Effector memory CD4-positive, alpha-beta T cell (primary cell): Measurements from ENCODE around the gene SNAI3.

Source experiments
- DNase-seq, 3 donors: peaks; one replicate each; pipeline ENCODE4 v3.0.0-alpha.2; 2020
- H3K27ac ChIP-seq: 2 replicates; pipeline ENCODE4 v1.7.0; 2013; ENCODE audit warnings: mild to moderate bottlenecking, low read length, moderate library complexity; ENCODE audit not compliant: insufficient read depth, poor library complexity, severe bottlenecking
- H3K27me3 ChIP-seq: replicated peaks from 2 replicates; pipeline ENCODE4 v1.7.0; 2013; ENCODE audit warnings: mild to moderate bottlenecking, low read length; ENCODE audit not compliant: insufficient read depth, control insufficient read depth, poor library complexity, severe bottlenecking
- H3K36me3 ChIP-seq: 2 replicates; pipeline ENCODE4 v1.7.0; 2013; ENCODE audit warnings: mild to moderate bottlenecking, low read length, moderate library complexity; ENCODE audit not compliant: control insufficient read depth, insufficient read depth
- H3K4me1 ChIP-seq: 2 replicates; pipeline ENCODE4 v1.7.0; 2013; ENCODE audit warnings: low read length, mild to moderate bottlenecking; ENCODE audit not compliant: control insufficient read depth, insufficient read depth, poor library complexity, severe bottlenecking
- H3K4me3 ChIP-seq: 2 replicates; pipeline ENCODE4 v1.7.0; 2013; ENCODE audit warnings: low read length, low read depth, mild to moderate bottlenecking; ENCODE audit not compliant: insufficient read depth, poor library complexity, severe bottlenecking
- H3K9me3 ChIP-seq: 2 replicates; pipeline ENCODE4 v1.7.0; 2013; ENCODE audit warnings: mild to moderate bottlenecking, low read length, moderate library complexity; ENCODE audit not compliant: control insufficient read depth

Gene SNAI3

DNA sequence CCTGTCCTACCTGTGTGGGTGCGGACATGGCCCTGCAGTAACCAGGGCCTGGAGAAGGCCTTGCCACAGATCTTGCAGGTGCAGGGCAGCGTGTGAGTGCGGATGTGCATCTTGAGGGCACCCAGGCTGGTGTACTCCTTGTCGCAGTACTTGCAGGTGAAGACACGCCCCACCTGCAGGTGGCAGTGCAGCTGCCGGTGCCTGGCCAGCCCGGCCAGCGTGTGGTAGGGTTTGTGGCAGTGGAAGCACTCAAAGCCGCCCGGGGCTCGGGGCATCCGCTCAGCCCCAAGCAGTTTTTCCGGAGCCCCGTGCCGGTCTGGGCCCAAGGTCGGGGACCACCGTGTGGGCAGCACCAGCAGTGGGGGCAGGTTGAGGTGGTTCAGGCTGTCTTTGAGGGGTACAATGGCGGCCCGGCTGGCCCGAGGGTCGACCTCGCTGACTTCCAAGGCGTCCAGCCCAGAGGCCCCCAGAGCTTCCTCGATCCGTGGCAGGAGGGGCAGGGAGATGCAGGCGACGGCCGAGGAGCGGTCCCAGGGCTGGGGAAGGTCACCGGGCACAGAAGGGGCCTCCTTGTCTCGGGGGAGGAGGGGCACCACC, 5.1 kb downstream of the SNAI3 start:
- no peak for DNase-seq
- Histone ChIP-seq H3K27me3 (no peaks in the 10 kb centered on the region), H3K4me1 (peaks cover 36% of the 10 kb centered on the region), H3K27ac (peak overlapping the region; percentile 45), H3K36me3 (peaks cover 43% of the 10 kb centered on the region), H3K4me3 (peak overlapping the region; percentile 18), H3K9me3 (no peaks in the 10 kb centered on the region)

DNA sequence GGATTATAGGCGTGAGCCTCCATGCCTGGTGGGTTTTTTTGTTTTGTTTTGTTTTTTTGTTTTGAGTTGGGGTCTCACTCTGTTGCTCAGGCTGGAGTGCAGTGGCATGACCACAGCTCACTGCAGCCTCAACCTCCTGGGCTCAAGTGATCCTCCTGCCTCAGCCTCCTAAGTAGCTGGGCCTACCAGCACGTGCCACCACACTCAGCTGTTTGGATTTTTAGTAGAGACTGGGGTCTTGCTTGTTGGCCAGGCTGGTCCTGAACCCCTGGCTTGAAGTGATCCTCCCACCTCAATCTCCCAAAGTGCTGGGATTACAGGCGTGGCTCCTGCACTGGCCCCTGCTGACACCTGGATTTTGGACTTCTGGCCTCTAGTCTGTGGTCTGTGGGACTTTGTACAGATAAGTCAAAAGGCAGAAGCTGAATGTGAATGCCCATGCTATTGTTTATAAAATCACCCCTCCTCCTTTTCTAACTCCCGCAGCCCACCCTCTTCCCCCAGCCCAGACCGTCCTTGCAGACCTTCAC, 5.7 kb downstream of the SNAI3 start:
- peaks cover 43% of the 10 kb centered on the region for H3K36me3 ChIP-seq
- no peak overlapping the region for H3K4me3 ChIP-seq
- DNase-seq, result no peak
- H3K9me3 ChIP-seq, result no peaks in the 10 kb centered on the region
- H3K27me3 ChIP-seq, result no peaks in the 10 kb centered on the region
- no peak overlapping the region for H3K27ac ChIP-seq
- peaks cover 34% of the 10 kb centered on the region for H3K4me1 ChIP-seq

DNA sequence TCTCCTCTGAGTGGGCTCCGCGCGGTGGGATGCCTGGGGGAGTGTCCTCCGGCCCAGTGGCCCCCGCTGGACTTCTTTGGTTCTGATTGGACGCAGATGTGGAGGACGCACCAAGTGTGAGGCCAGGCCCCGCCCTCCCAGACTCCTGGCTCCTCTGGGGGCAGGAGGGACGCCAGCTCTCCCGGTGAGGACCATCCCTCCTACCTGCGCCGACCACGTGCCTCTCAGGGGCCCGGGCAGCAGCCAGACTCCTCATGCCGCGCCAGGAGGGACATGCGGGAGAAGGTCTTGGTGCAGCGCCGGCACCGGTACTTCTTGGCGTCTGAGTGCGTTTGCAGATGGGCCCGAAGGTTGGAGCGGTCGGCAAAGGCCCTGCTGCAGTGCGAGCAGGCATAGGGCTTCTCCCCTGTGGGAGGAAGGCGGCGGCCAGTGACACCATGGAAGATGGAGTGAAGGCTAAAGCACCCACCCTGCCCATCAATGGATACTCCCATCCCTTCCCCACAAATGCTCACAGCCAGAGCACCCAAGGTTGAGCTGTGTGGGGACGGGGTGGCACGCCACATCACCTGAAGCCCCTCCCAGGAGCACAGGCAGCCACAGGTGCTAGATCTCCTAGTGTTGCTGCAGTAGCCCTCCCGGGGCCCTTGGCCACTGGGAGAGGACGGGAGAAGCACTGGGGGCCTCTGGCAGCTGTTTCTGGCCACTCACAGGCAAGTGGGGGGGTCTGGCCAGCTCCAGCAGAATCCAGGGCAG, 7.9 kb downstream of the SNAI3 start:
- no peaks in the 10 kb centered on the region for H3K27me3 ChIP-seq
- no peak for DNase-seq
- no peaks in the 10 kb centered on the region for H3K9me3 ChIP-seq
- peaks cover 20% of the 10 kb centered on the region for H3K4me1 ChIP-seq
- peaks cover 39% of the 10 kb centered on the region for H3K36me3 ChIP-seq
- H3K4me3 ChIP-seq, result no peak overlapping the region
- H3K27ac ChIP-seq, result no peak overlapping the region

DNA sequence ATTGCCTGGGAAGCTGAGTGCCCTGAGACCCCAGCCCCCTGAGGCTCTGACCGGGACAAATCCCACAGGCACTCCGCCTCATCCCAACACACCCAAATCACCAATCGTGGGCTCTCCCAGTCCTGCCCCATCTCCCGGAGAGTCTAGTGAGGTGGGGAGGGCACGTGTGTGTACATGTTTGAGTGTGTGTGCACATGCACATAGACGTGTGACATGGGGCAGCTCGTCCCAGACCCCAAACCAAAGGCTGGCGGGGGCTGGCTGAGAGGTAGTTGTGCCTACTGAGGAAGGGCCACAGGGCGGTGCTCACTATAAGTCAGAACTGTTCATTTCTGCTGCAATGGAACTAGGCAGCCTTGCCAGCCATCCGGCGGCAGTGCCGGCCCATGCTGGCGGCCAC, 8.6 kb downstream of the SNAI3 start:
- H3K27me3 ChIP-seq, result no peaks in the 10 kb centered on the region
- H3K4me1 ChIP-seq, result peaks cover 20% of the 10 kb centered on the region
- no peak overlapping the region for H3K4me3 ChIP-seq
- peaks cover 39% of the 10 kb centered on the region for H3K36me3 ChIP-seq
- H3K27ac ChIP-seq, result no peak overlapping the region
- no peak for DNase-seq
- no peaks in the 10 kb centered on the region for H3K9me3 ChIP-seq

GRCh38 chr16:88676502-88677242, 9.6 kb downstream of the SNAI3 start:
- Histone ChIP-seq H3K4me3 (no peak overlapping the region), H3K27ac (no peak overlapping the region), H3K27me3 (no peaks in the 10 kb centered on the region), H3K4me1 (peaks cover 12% of the 10 kb centered on the region), H3K9me3 (no peaks in the 10 kb centered on the region), H3K36me3 (peaks cover 39% of the 10 kb centered on the region)
- no peak for DNase-seq

DNA sequence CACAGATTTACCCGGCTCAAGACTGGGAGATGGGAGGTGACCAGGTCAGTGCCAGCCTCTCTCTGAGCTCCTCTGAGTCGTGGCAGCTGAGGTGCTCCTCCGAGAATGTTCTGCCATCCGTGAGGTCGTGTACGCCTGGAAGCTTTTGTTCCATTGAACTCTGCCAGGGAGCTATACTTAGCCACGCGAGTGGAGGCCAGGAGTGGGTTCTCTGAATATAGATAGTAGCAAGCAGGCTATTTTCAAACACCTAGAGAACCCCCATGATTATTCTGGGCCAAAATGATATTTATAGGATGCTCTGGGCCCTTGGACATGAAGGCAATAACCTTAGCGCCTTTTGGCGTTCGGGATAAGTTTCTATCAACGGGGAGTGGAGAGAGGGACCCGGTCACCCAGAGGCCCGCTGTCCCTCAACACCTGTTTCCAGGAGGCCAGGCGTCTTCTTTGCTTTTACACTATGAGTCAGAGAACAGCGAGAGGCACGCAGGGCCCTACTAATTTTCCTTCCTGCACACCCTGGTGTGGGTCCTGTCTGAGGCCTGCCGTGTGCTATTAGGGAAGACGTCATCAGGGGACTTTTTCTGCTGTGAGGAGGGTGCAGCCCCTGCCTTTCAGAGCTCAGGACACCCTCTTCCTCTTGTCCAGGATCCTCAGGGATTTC, 12.5 kb downstream of the SNAI3 start:
- H3K27ac ChIP-seq, result no peak overlapping the region
- H3K36me3 ChIP-seq, result peaks cover 27% of the 10 kb centered on the region
- no peaks in the 10 kb centered on the region for H3K4me1 ChIP-seq
- no peak for DNase-seq
- H3K9me3 ChIP-seq, result no peaks in the 10 kb centered on the region
- H3K27me3 ChIP-seq, result no peaks in the 10 kb centered on the region
- no peak overlapping the region for H3K4me3 ChIP-seq

GRCh38 chr16:88672776-88673175, 13.5 kb downstream of the SNAI3 start:
- Histone ChIP-seq H3K9me3 (no peaks in the 10 kb centered on the region), H3K4me3 (no peak overlapping the region), H3K27ac (no peak overlapping the region), H3K36me3 (peaks cover 16% of the 10 kb centered on the region), H3K4me1 (no peaks in the 10 kb centered on the region), H3K27me3 (no peaks in the 10 kb centered on the region)
- DNase-seq, result no peak

GRCh38 chr16:88671806-88672205, 14.5 kb downstream of the SNAI3 start:
- no peak for DNase-seq
- Histone ChIP-seq H3K4me1 (no peaks in the 10 kb centered on the region), H3K9me3 (no peaks in the 10 kb centered on the region), H3K27me3 (no peaks in the 10 kb centered on the region), H3K36me3 (peaks cover 7% of the 10 kb centered on the region), H3K27ac (no peak overlapping the region), H3K4me3 (no peak overlapping the region)

- H3K9me3 ChIP-seq, result no peaks in the 10 kb centered on the region
- H3K4me1 ChIP-seq, result no peaks in the 10 kb centered on the region
- no peaks in the 10 kb centered on the region for H3K36me3 ChIP-seq
- H3K27ac ChIP-seq, result no peak overlapping the region
- no peak for DNase-seq
- H3K27me3 ChIP-seq, result no peaks in the 10 kb centered on the region
- no peak overlapping the region for H3K4me3 ChIP-seq
Observed at GRCh38 chr16:88669980-88670379, 16.3 kb downstream of the SNAI3 start.
